HG03060 (cell line): Measurements from ENCODE around the gene UGT1A3.

Experiments
- ATAC-seq: cut with Tn5 transposase; IDR thresholded peaks from one replicate; pipeline ENCODE4 v1.9.1; 2021; ENCODE audit warnings: low read depth, moderate number of reproducible peaks; ENCODE audit not compliant: unreplicated experiment

UGT1A3 gene

DNA sequence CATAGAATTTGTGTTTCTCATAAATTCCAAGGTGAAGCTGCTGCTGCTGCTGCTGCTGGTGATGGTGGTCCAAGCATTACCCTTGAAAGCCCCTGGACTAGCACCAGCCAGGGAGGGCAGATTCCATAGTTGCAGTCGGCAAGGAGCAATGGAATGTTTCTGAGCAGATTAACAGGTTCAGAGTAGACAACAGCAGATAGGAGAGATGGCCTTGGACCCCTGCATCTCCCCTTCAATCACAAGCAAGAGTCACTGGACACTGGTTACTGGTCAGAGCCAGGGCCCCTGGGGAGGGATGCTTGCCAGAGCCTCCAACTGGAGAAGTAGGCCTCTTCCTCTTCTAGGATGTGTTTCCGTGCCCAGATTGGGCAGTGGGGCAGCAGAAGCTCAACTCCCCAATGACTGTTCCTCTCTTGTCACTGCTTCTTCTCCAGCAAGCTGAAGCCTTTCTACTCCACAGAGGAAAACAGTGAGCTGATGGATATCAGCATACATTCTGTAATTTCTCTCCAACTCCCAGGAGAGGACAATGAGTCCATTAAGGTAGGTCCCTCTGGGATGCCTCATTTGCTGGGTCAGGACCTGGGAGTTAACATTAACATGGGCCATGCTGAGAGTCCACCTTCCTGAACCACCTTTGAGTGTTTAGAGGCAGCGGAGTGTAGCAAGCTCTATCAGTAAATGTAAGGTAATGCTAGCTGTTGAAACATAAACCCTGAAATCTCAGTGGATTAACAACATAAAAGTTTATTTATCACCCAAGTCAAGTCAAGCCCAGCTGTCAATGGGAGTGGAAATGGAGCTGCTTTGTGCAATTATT is 84.6 kb downstream of the UGT1A3 start:
- ATAC-seq, result no peak

DNA sequence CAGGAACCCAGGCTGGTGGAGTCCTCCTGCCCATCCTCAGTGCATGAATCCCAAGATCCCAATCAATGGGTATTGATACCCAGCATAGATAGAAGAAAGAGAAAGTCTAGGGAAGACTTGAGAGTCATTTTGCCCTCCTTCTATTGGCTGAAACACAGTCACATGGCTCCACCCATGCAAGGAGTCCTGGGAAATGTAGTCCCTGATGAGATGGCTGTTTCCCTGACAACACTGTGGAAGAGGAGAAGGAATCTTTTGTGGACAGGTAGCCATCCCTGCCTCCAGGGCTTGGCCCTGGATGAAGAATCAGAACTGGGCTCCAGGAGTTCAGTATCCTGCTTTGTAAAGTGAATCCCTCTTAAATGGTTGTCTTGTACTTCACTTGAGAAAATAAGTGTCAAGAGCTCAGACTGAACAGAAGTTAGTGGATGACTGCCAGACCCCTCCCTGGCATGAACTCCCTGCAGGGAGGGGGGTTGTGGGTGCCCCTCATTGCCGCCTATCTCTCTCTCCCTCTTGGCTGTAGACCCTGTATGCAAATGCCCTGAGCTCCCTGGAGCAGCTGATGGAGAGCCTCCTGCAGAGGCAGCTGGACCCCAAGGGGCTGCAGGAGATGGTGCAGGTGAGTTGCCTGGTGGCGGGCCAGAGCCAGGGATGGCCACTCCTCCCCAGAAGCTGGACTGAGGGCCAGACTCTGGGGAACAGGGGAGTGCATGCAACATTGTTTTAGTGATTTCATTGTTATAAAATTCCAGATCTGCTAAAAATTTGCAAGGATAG is 85.4 kb downstream of the UGT1A3 start:
- ATAC-seq, result no peak

DNA sequence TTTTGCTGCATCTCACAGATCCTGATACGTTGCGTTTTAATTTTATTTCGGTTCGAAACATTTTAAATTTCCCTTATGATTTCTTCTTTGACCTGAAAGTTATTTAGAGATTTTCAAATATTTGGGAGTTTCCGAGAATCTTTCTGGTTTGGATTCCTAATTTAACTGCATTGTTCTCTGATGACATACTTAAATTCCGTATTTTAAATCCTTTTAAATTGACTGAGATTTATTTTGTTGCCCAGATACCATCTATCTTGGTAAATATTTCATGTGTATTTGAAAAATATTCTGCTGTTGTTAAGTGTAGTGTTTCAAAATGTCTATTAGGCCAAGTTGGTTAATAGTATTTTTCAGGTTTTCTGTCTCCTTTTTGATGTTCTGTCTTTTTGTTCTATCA is 87.0 kb downstream of the UGT1A3 start:
- no peak for ATAC-seq

DNA sequence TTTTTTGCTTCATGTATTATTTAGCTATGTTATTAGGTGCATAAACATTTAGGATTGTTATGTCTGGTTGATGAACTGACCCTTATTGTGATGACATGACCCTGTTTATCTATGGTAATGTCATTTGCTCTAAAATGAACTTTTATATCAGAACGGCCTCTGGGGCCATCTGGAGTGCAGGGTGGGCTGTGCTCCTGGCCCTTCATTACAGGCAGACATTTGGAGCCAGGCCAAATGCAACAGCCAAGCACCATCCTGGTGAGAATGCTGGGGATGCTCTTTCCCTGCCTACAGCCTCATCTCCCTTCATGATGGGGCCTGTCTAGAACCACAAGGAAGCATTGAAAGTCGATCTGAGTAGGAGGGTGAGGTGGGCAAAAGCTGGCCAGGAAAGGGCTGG is 87.5 kb downstream of the UGT1A3 start:
- no peak for ATAC-seq

DNA sequence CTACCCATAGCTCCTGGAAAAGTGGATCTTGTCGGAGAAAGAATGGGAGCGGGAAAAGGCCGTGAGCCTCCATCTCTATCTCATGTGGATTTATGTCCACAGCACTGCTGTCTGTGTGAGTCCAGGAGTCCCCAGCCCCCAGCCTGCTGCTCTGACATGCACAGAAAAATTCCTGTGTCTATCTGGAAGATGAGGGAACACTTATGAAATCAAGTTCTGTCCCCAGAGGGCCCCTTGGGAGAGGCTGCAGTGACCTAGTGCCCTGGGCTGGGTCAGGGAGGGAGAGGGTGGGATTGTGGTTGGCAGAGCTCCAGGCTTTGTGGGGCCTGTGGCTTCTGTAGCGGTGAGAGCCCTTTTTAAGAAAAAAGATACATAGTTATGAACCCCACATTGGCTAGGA is 87.9 kb downstream of the UGT1A3 start:
- no peak for ATAC-seq

DNA sequence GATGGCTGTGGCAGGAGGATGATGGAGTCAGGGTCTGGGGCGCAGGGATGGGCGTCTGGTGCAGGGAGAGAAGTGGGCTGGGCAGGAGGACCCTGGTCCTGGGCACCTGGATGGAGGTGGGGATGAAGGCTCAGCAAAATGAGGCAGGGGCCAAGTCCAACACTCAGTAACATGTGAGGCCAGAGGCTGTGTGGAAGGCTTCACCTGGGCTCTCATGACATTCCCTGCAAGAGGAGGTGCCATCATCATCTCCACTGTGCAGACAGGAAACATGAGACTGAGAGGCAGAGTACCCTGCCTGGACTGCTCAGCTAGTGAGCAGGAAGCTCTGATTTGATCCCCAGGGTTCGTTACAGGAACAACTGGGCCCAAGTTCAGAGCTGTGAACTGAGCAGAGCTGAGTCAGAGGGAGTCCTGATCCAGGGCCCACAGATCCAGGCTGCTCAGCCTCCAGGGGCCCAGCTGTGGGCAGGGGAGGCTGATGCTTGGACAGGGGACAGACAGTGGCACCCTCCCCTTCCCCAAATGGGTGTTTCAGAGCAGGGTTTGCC is 88.6 kb downstream of the UGT1A3 start:
- ATAC-seq, result no peak

DNA sequence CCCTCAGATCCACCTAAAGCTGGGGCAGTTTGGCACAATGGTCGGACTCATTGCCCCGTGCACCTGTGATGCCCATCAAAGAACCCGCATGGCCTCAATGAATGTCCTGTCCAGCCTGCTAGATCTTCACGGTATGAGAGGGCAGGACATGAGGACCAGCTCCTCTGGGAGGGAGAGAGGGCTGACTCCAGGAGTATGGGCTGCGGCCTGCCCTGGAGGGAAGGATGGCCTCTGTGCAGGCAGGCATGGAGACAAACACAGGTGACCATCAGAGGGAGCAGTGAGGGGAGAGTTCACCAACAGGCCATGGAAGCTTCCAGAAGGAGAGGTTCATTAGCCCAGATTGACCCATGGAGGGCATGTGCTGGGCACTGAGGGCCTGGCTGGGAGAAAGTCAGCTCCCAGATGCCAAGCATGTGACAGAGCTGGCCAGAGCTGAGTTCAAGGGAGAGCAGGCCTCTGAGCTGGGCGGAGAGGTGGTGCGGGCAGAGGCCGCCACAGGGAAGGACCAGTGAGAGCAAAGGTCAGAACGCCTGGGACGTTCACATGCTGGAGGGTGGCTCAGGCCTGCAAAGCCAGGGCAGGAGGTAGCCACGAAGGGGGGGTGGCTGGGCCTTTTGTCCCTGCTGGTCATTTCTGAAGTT is 89.3 kb downstream of the UGT1A3 start:
- no peak for ATAC-seq

DNA sequence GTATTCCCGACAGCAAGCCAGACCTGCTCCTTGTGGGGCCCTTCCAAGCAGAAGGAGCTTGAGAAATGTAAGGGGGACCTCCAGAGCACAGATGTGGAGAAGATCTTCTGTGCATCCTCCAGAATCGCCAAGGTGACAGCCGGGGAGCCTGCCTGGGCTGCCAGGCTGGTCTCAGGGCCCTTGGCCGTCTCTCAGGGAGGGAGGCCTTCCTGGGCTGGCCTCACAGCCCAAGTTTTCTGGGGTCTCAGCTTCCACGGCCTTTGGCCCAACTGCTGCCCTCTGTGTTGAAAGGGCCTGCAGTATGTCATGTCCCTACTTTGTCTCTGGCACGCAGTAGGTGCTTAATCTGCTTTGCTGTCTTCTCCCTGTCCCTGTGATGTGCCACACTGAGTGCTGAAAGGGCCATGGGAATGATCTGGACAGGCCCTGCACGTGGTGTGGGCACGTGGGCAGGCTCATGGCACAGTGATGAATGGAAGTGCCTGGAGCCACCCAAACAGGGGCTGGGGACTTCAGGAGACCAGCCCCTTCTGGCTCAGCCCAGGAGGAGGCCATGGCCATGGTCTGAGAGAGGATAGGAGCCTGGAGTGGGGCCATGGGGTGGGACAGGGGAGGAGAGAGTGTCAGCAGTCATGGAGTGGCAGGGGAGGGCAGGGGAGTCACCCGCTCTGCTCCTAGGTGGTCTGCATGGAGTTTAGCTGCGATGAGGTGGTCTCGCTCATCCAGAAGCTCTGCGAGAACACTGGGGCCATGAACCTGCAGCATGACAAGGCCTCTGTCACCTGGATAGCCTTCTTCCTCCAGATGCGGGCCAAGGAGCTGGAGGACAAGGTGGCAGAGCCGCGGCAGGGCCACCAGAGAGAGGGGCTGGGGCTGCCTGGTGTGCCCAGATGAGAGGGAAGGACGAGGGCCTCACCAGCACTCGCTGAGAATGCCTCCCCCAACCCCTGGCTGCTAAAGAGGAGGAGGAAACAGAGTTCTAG is 90.1 kb downstream of the UGT1A3 start:
- ATAC-seq, result no peak

DNA sequence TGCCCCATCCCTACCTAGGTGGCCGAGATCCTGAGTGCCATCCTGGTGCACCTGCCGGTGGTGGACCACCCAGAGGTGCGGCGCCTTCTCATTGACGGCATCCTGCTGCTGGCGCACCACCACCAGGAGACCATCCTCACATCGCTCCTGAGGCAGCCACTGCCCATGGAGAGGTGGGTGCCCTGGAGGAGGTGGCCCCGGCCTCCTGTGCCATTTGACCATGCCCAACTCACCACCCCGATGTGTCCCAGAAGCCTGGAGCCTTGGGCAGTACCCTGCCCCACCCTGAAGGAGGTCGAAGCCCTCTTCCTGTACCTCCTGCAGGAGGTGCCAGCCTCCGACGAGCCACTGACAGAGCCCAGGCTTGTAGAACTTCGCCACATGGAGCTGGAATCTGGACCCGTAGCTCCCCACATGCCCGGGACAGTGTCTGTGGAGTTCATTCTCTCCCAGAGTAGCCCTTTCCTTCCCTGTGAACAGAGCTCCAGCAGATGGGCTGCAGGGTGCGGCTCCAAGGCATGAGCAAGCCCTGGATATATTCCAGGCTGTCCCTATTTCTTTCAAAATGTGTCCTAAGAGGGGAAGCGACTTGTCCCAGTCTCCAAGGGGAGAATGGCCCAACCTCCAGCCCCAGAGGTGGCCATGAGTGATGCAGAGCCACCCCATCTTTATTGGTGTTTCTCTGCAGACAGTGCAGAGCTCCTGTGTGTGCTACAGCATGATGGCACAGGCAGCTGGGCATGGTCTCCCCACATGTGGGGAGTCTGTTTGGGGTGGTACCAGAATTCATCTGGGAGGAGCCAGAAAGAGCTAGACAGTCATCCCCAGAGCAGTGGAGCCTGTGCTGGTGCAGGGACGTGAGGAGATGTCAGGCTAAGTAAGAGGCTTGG is 91.3 kb downstream of the UGT1A3 start:
- no peak for ATAC-seq

DNA sequence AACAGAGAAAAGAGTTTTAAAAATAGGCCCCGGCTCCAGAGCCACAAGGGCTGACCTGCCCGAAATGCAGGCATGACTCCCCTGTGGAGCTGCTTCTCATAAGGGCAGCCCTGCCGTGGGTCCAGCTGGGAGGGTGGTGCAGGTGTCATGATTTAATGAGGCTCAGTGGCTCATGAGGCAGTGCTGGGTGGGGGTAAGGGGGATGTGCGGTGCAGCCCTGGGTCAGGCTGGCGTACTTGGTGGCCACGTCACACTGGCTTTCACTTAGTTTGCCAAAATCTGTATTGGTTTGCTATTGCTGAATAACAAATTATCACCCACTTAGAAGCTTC is 91.9 kb downstream of the UGT1A3 start:
- no peak for ATAC-seq

DNA sequence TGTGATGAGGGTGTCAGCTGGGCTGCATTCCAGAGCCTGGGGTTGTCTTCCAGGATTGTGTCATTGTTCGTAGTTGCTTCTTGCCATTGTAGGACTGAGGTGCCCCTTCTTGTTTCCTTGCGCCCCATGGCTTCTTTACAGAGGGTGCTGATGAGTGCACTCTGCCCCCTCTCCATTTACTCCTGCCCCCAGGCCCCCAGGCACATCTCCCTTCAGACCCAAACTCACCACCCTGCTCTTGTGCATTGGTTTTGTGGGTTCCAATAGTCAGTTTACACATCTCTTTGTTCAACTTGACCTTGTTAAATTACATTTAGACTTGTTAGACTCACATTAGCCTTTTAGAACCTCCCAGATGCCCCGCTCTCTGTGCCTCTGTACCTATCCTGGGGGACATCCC is 92.4 kb downstream of the UGT1A3 start:
- ATAC-seq, result no peak

DNA sequence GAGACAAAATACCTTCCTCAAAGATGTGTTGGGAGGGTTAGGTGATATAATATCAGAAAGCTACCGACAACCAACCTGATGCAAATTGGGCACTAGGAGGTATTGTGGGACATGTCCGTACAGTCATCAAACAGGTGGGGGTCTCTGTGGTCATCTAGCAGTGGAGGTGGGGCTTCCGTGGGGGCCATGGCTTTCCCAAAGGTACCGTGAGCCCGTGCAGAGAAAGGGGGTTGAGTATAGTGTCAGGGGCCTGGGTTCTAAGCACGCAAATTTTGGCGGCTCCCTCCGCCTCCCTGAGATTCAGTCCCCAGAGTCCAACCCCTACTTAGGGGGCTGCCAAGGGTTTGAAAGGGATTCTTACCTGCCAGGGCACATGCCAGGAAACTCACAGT is 92.9 kb downstream of the UGT1A3 start:
- ATAC-seq, result no peak

DNA sequence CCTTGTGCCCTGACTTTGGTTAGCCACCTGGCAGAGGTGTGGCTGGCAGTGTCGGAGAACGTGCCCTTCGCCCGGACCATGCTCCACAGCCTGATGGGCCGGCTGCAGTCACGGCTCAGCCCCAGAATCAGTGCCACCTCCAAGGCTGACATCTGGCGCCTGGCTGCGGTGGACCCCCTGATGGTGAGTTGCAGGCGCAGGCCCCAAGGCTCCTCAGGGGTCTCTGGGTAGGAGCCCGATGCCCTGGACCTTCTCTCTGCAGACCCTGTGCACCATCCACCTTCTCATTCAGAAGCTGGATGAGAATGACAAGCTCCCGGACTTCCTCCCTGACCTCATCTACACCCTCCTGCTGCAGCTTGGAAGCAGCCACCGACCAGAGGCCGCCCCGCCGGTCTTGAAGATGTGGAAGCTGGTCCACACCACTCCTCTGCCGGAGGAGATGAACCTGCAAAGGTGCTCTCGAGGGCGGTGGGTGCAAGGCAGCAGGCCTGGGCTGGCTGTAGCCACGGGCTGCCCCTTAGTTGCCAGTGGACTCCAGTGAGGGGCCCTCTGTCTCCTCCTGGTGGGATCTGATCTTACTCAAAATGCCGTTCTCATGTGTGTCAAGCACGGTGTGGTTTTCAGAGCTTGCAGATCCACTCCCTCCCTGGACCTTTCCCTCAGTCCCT is 93.4 kb downstream of the UGT1A3 start:
- no peak for ATAC-seq
